ENCODE results near the gene RPS2.

RPS2 gene

GRCh38 chr16:1991588-1991947, 26.9 kb upstream of the RPS2 start:
- H3K4me3 ChIP-seq (replicated peaks; ENCODE audit: low read depth, low read length), result no peak overlapping the region

GRCh38 chr16:1991135-1991551, 26.5 kb upstream of the RPS2 start:
- no peak for DNase-seq (ENCODE audit: extremely low read depth, low read depth)
- H3K4me3 ChIP-seq (replicated peaks; ENCODE audit: low read depth, low read length), result no peak overlapping the region
- no peak for TF ChIP-seq CTCF (IDR thresholded peaks at IDR 0.05; ENCODE audit: low read depth, low read length, missing control alignments)

More at GRCh38 chr16:1991588-1991947, 26.9 kb upstream of the RPS2 start:
- DNase-seq (ENCODE audit: extremely low read depth, low read depth), result no peak
- TF ChIP-seq CTCF (IDR thresholded peaks at IDR 0.05; ENCODE audit: low read depth, low read length, missing control alignments), result no peak

GRCh38 chr16:1990351-1991134, 25.9 kb upstream of the RPS2 start:
- no peak for DNase-seq (ENCODE audit: extremely low read depth, low read depth)
- no peak for TF ChIP-seq CTCF (IDR thresholded peaks at IDR 0.05; ENCODE audit: low read depth, low read length, missing control alignments)

GRCh38 chr16:1990101-1990350, 25.4 kb upstream of the RPS2 start:
- DNase-seq (ENCODE audit: extremely low read depth, low read depth), result no peak
- H3K4me3 ChIP-seq (replicated peaks; ENCODE audit: low read depth, low read length), result no peak overlapping the region
- no peak for TF ChIP-seq CTCF (IDR thresholded peaks at IDR 0.05; ENCODE audit: low read depth, low read length, missing control alignments)

More at GRCh38 chr16:1990351-1991134, 25.9 kb upstream of the RPS2 start:
- no peak overlapping the region for H3K4me3 ChIP-seq (replicated peaks; ENCODE audit: low read depth, low read length)

- no peak within 1 kb of the TSS for H3K4me3 ChIP-seq (replicated peaks; ENCODE audit: low read depth, low read length)
- no peak for DNase-seq (ENCODE audit: extremely low read depth, low read depth)
- TF ChIP-seq CTCF (IDR thresholded peaks at IDR 0.05; ENCODE audit: low read depth, low read length, missing control alignments), result no peak
Observed at GRCh38 chr16:1989209-1990100, 24.8 kb upstream of the RPS2 start, which contains the start of gene SYNGR3. TSS of gene SYNGR3 (plus strand) at chr16:1989970. CDS start at chr16:1990103, 133 bp downstream.

- H3K4me3 ChIP-seq (replicated peaks; ENCODE audit: low read depth, low read length), result no peak overlapping the region
- no peak for TF ChIP-seq CTCF (IDR thresholded peaks at IDR 0.05; ENCODE audit: low read depth, low read length, missing control alignments)
- DNase-seq (ENCODE audit: extremely low read depth, low read depth), result no peak
Observed at GRCh38 chr16:1987198-1987597, 22.6 kb upstream of the RPS2 start.
